Vagina (tissue), 2 donors: ENCODE data around the gene ABCD4.

Experiments
- CTCF ChIP-seq, 3 experiments: fragments of 450-650 bp in 2 of 3; fragments of 200-600 bp in 1 of 3; sonication (generic) in 1 of 3; IDR thresholded peaks; one replicate each; pipeline ENCODE4 v1.5.1; 2017 to 2019; ENCODE audit warnings: antibody characterized with exemption in 3 of 3, mild to moderate bottlenecking in 2 of 3, moderate library complexity in 2 of 3
- POLR2A ChIP-seq, 2 donors: fragments of 450-650 bp; IDR thresholded peaks; one replicate each; pipeline ENCODE4 v1.6.1; 2017; ENCODE audit warnings: antibody characterized with exemption in 2 of 2, mild to moderate bottlenecking in 2 of 2, moderate library complexity in 2 of 2
- POLR2AphosphoS5 ChIP-seq, 2 donors: sonication (generic); formaldehyde crosslinking; IDR thresholded peaks; one replicate each; pipeline ENCODE4 v1.9.0; 2017; ENCODE audit warnings: antibody characterized with exemption in 2 of 2, mild to moderate bottlenecking in 2 of 2, low read depth in 1 of 2; ENCODE audit not compliant: insufficient read depth in 1 of 2

GRCh38 chr14:74242780-74243042, 60.0 kb downstream of the ABCD4 start:
- TF ChIP-seq CTCF (IDR thresholded peaks at IDR 0.05) = no peak
- TF ChIP-seq POLR2AphosphoS5 (IDR thresholded peaks at IDR 0.05; ENCODE audit: insufficient read depth in 1 of 2, low read depth in 1 of 2) = no peak
- TF ChIP-seq POLR2A (IDR thresholded peaks at IDR 0.05) = no peak
